ENCODE results near the gene KCNJ16.

KCNJ16 gene

GRCh38 chr17:70159980-70160379 is 85.0 kb downstream of the KCNJ16 start:
- Histone ChIP-seq H3K36me3 (ENCODE audit: control insufficient read depth, insufficient read depth, low read length) (no peaks in the 10 kb centered on the region), H3K4me1 (ENCODE audit: control insufficient read depth, insufficient read depth, low read length, poor library complexity, severe bottlenecking) (no peaks in the 10 kb centered on the region), H3K4me3 (ENCODE audit: insufficient read depth, low read depth, low read length, poor library complexity, severe bottlenecking) (no peak overlapping the region), H3K27ac (ENCODE audit: insufficient read depth, low read length, poor library complexity, severe bottlenecking) (no peak overlapping the region), H3K27me3 (replicated peaks; ENCODE audit: control insufficient read depth, insufficient read depth, low read length, poor library complexity, severe bottlenecking) (peaks cover 3% of the 10 kb centered on the region), H3K9me3 (ENCODE audit: control insufficient read depth, low read length) (no peaks in the 10 kb centered on the region)
- no peak for DNase-seq

- no peaks in the 10 kb centered on the region for H3K9me3 ChIP-seq (ENCODE audit: control insufficient read depth, low read length)
- no peaks in the 10 kb centered on the region for H3K36me3 ChIP-seq (ENCODE audit: control insufficient read depth, insufficient read depth, low read length)
- no peak overlapping the region for H3K4me3 ChIP-seq (ENCODE audit: insufficient read depth, low read depth, low read length, poor library complexity, severe bottlenecking)
- peaks cover 3% of the 10 kb centered on the region for H3K27me3 ChIP-seq (replicated peaks; ENCODE audit: control insufficient read depth, insufficient read depth, low read length, poor library complexity, severe bottlenecking)
- H3K4me1 ChIP-seq (ENCODE audit: control insufficient read depth, insufficient read depth, low read length, poor library complexity, severe bottlenecking), result no peaks in the 10 kb centered on the region
- DNase-seq, result no peak
- no peak overlapping the region for H3K27ac ChIP-seq (ENCODE audit: insufficient read depth, low read length, poor library complexity, severe bottlenecking)
Observed at GRCh38 chr17:70161519-70161918, 86.5 kb downstream of the KCNJ16 start.

- Histone ChIP-seq H3K4me1 (ENCODE audit: control insufficient read depth, insufficient read depth, low read length, poor library complexity, severe bottlenecking) (peaks cover 4% of the 10 kb centered on the region), H3K27me3 (replicated peaks; ENCODE audit: control insufficient read depth, insufficient read depth, low read length, poor library complexity, severe bottlenecking) (peaks cover 12% of the 10 kb centered on the region), H3K9me3 (ENCODE audit: control insufficient read depth, low read length) (no peaks in the 10 kb centered on the region), H3K27ac (ENCODE audit: insufficient read depth, low read length, poor library complexity, severe bottlenecking) (no peak overlapping the region), H3K36me3 (ENCODE audit: control insufficient read depth, insufficient read depth, low read length) (no peaks in the 10 kb centered on the region), H3K4me3 (ENCODE audit: insufficient read depth, low read depth, low read length, poor library complexity, severe bottlenecking) (no peak overlapping the region)
- no peak for DNase-seq
Observed at GRCh38 chr17:70165383-70165782, 90.4 kb downstream of the KCNJ16 start.

GRCh38 chr17:70166615-70167014 is 91.6 kb downstream of the KCNJ16 start:
- H3K4me1 ChIP-seq (ENCODE audit: control insufficient read depth, insufficient read depth, low read length, poor library complexity, severe bottlenecking), result peaks cover 4% of the 10 kb centered on the region
- no peak for DNase-seq
- H3K27ac ChIP-seq (ENCODE audit: insufficient read depth, low read length, poor library complexity, severe bottlenecking), result no peak overlapping the region
- peaks cover 16% of the 10 kb centered on the region for H3K27me3 ChIP-seq (replicated peaks; ENCODE audit: control insufficient read depth, insufficient read depth, low read length, poor library complexity, severe bottlenecking)
- no peaks in the 10 kb centered on the region for H3K9me3 ChIP-seq (ENCODE audit: control insufficient read depth, low read length)
- no peaks in the 10 kb centered on the region for H3K36me3 ChIP-seq (ENCODE audit: control insufficient read depth, insufficient read depth, low read length)
- no peak overlapping the region for H3K4me3 ChIP-seq (ENCODE audit: insufficient read depth, low read depth, low read length, poor library complexity, severe bottlenecking)

- H3K36me3 ChIP-seq (ENCODE audit: control insufficient read depth, insufficient read depth, low read length), result no peaks in the 10 kb centered on the region
- H3K27me3 ChIP-seq (replicated peaks; ENCODE audit: control insufficient read depth, insufficient read depth, low read length, poor library complexity, severe bottlenecking), result peaks cover 16% of the 10 kb centered on the region
- H3K27ac ChIP-seq (ENCODE audit: insufficient read depth, low read length, poor library complexity, severe bottlenecking), result no peak overlapping the region
- H3K4me3 ChIP-seq (ENCODE audit: insufficient read depth, low read depth, low read length, poor library complexity, severe bottlenecking), result no peak overlapping the region
- no peaks in the 10 kb centered on the region for H3K9me3 ChIP-seq (ENCODE audit: control insufficient read depth, low read length)
- H3K4me1 ChIP-seq (ENCODE audit: control insufficient read depth, insufficient read depth, low read length, poor library complexity, severe bottlenecking), result peaks cover 4% of the 10 kb centered on the region
- no peak for DNase-seq
Observed at GRCh38 chr17:70168044-70168976, 93.3 kb downstream of the KCNJ16 start.

GRCh38 chr17:70168977-70169708 is 94.1 kb downstream of the KCNJ16 start, which contains the start of gene KCNJ2:
Gene KCNJ2 (plus strand): TSS chr17:70169532. CDS start chr17:70175040, 5,508 bp downstream.
- Histone ChIP-seq H3K36me3 (ENCODE audit: control insufficient read depth, insufficient read depth, low read length) (no peaks in the 10 kb centered on the region), H3K9me3 (ENCODE audit: control insufficient read depth, low read length) (no peaks in the 10 kb centered on the region), H3K4me3 (ENCODE audit: insufficient read depth, low read depth, low read length, poor library complexity, severe bottlenecking) (no peak within 1 kb of the TSS), H3K4me1 (ENCODE audit: control insufficient read depth, insufficient read depth, low read length, poor library complexity, severe bottlenecking) (peaks cover 4% of the 10 kb centered on the region), H3K27ac (ENCODE audit: insufficient read depth, low read length, poor library complexity, severe bottlenecking) (no peak within 1 kb of the TSS), H3K27me3 (replicated peaks; ENCODE audit: control insufficient read depth, insufficient read depth, low read length, poor library complexity, severe bottlenecking) (peaks cover 16% of the 10 kb centered on the region)
- no peak for DNase-seq

- Histone ChIP-seq H3K4me3 (ENCODE audit: insufficient read depth, low read depth, low read length, poor library complexity, severe bottlenecking) (no peak overlapping the region), H3K36me3 (ENCODE audit: control insufficient read depth, insufficient read depth, low read length) (no peaks in the 10 kb centered on the region), H3K27me3 (replicated peaks; ENCODE audit: control insufficient read depth, insufficient read depth, low read length, poor library complexity, severe bottlenecking) (peaks cover 16% of the 10 kb centered on the region), H3K4me1 (ENCODE audit: control insufficient read depth, insufficient read depth, low read length, poor library complexity, severe bottlenecking) (peaks cover 4% of the 10 kb centered on the region), H3K9me3 (ENCODE audit: control insufficient read depth, low read length) (no peaks in the 10 kb centered on the region), H3K27ac (ENCODE audit: insufficient read depth, low read length, poor library complexity, severe bottlenecking) (no peak overlapping the region)
- no peak for DNase-seq
Observed at GRCh38 chr17:70169709-70170597, 94.9 kb downstream of the KCNJ16 start.

GRCh38 chr17:70171159-70171558 is 96.1 kb downstream of the KCNJ16 start:
- Histone ChIP-seq H3K9me3 (ENCODE audit: control insufficient read depth, low read length) (no peaks in the 10 kb centered on the region), H3K4me3 (ENCODE audit: insufficient read depth, low read depth, low read length, poor library complexity, severe bottlenecking) (no peak overlapping the region), H3K27me3 (replicated peaks; ENCODE audit: control insufficient read depth, insufficient read depth, low read length, poor library complexity, severe bottlenecking) (peaks cover 16% of the 10 kb centered on the region), H3K36me3 (ENCODE audit: control insufficient read depth, insufficient read depth, low read length) (no peaks in the 10 kb centered on the region), H3K4me1 (ENCODE audit: control insufficient read depth, insufficient read depth, low read length, poor library complexity, severe bottlenecking) (peaks cover 4% of the 10 kb centered on the region), H3K27ac (ENCODE audit: insufficient read depth, low read length, poor library complexity, severe bottlenecking) (no peak overlapping the region)
- DNase-seq, result no peak

GRCh38 chr17:70172449-70172848 is 97.4 kb downstream of the KCNJ16 start:
- Histone ChIP-seq H3K27ac (ENCODE audit: insufficient read depth, low read length, poor library complexity, severe bottlenecking) (no peak overlapping the region), H3K9me3 (ENCODE audit: control insufficient read depth, low read length) (no peaks in the 10 kb centered on the region), H3K36me3 (ENCODE audit: control insufficient read depth, insufficient read depth, low read length) (no peaks in the 10 kb centered on the region), H3K4me3 (ENCODE audit: insufficient read depth, low read depth, low read length, poor library complexity, severe bottlenecking) (no peak overlapping the region), H3K4me1 (ENCODE audit: control insufficient read depth, insufficient read depth, low read length, poor library complexity, severe bottlenecking) (peaks cover 4% of the 10 kb centered on the region), H3K27me3 (replicated peaks; ENCODE audit: control insufficient read depth, insufficient read depth, low read length, poor library complexity, severe bottlenecking) (peaks cover 16% of the 10 kb centered on the region)
- no peak for DNase-seq

Measured in effector memory CD4-positive, alpha-beta T cell (primary cell).